ENCODE results near the gene USP7. TPM values are rescaled to one million over a fixed set of nuclear protein-coding genes. Genes with fewer than 3 reads are reported as not detected.

USP7 gene
- total RNA-seq, 1 experiment from 2014 or later = 125 TPM

- ChIA-PET CTCF (no interaction called here), POLR2A (no interaction called here)
- intact Hi-C loops (cut with micrococcal nuclease; ENCODE audit: unreplicated experiment) (loop anchor here (10.0 kb wide), 1 partner anchor 136 kb away; the partner anchor contains the start of gene HAPSTR1), in situ Hi-C loops (cut with HindIII; ENCODE audit: low pct_unique_long_range_greater_than_20kb, low sequenced_read_pairs) (no loop called here)
- no peaks in the 10 kb centered on the region for H3K9me3 ChIP-seq (ENCODE audit: control insufficient read depth, insufficient read depth, low read depth, low read length)
- TF ChIP-seq SIN3A (IDR thresholded peaks at IDR 0.05; ENCODE audit: borderline replicate concordance, insufficient read depth, low read depth, low read length) (no peak), POLR2AphosphoS5 (IDR thresholded peaks at IDR 0.05; ENCODE audit: low read depth, low read length) (no peak), TCF7L2 (IDR thresholded peaks at IDR 0.05; ENCODE audit: low read depth, low read length) (no peak)
- TF ChIP-seq, protein P1, sequence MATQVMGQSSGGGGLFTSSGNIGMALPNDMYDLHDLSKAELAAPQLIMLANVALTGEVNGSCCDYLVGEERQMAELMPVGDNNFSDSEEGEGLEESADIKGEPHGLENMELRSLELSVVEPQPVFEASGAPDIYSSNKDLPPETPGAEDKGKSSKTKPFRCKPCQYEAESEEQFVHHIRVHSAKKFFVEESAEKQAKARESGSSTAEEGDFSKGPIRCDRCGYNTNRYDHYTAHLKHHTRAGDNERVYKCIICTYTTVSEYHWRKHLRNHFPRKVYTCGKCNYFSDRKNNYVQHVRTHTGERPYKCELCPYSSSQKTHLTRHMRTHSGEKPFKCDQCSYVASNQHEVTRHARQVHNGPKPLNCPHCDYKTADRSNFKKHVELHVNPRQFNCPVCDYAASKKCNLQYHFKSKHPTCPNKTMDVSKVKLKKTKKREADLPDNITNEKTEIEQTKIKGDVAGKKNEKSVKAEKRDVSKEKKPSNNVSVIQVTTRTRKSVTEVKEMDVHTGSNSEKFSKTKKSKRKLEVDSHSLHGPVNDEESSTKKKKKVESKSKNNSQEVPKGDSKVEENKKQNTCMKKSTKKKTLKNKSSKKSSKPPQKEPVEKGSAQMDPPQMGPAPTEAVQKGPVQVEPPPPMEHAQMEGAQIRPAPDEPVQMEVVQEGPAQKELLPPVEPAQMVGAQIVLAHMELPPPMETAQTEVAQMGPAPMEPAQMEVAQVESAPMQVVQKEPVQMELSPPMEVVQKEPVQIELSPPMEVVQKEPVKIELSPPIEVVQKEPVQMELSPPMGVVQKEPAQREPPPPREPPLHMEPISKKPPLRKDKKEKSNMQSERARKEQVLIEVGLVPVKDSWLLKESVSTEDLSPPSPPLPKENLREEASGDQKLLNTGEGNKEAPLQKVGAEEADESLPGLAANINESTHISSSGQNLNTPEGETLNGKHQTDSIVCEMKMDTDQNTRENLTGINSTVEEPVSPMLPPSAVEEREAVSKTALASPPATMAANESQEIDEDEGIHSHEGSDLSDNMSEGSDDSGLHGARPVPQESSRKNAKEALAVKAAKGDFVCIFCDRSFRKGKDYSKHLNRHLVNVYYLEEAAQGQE (IDR thresholded peaks at IDR 0.05; ENCODE audit: insufficient read depth in 1 of 2, low read depth in 2 of 2, low read length in 1 of 2) = no peak
- BruUV-seq (replicated peaks) = no TSS peak
- peaks cover 56% of the 10 kb centered on the region for H3K4me1 ChIP-seq (ENCODE audit: control insufficient read depth, insufficient read depth, low read length)
- H3K27ac ChIP-seq (ENCODE audit: low read length) = peak overlapping the region; percentile 72
- peaks cover 4% of the 10 kb centered on the region; the same call in 1 of the 2 replicates for H3K36me3 ChIP-seq (ENCODE audit: control insufficient read depth, insufficient read depth, low read length)
- no peak overlapping the region for H3K4me3 ChIP-seq (ENCODE audit: low read depth in 2 of 2, low read length in 2 of 2)
- ATAC-seq (peak; percentile 56), DNase-seq (ENCODE audit: low read depth, low spot score) (no peak)
- no peaks in the 10 kb centered on the region for H3K27me3 ChIP-seq (ENCODE audit: control insufficient read depth, insufficient read depth, low read length)
These were observed 5.2 kb downstream of the USP7 start for GRCh38 chr16:8958344-8959167.

- peak overlapping the region; percentile 72; the same call in 1 of the 2 replicates for H3K27ac ChIP-seq (ENCODE audit: low read length)
- DNase-seq (ENCODE audit: low read depth, low spot score) = no peak
- H3K4me3 ChIP-seq (ENCODE audit: low read depth in 2 of 2, low read length in 2 of 2) = no peak overlapping the region
- ChIA-PET POLR2A (no interaction called here), CTCF (no interaction called here)
- BruUV-seq (replicated peaks) = no TSS peak
- ATAC-seq = no peak
- no peak for TF ChIP-seq POLR2AphosphoS5 (IDR thresholded peaks at IDR 0.05; ENCODE audit: low read depth, low read length)
- no peak for TF ChIP-seq CTCF (IDR thresholded peaks at IDR 0.05)
- no peak for TF ChIP-seq TCF7L2 (IDR thresholded peaks at IDR 0.05; ENCODE audit: low read depth, low read length)
- TF ChIP-seq SIN3A (IDR thresholded peaks at IDR 0.05; ENCODE audit: borderline replicate concordance, insufficient read depth, low read depth, low read length) = no peak
- TF ChIP-seq, protein P1 (IDR thresholded peaks at IDR 0.05; ENCODE audit: insufficient read depth in 1 of 2, low read depth in 2 of 2, low read length in 1 of 2) = no peak
- no peaks in the 10 kb centered on the region for H3K9me3 ChIP-seq (ENCODE audit: control insufficient read depth, insufficient read depth, low read depth, low read length)
- intact Hi-C loops (cut with micrococcal nuclease; ENCODE audit: unreplicated experiment) (loop anchor here (10.0 kb wide), 1 partner anchor 137 kb away; the partner anchor contains the start of gene HAPSTR1), in situ Hi-C loops (cut with HindIII; ENCODE audit: low pct_unique_long_range_greater_than_20kb, low sequenced_read_pairs) (no loop called here)
- no peaks in the 10 kb centered on the region for H3K27me3 ChIP-seq (ENCODE audit: control insufficient read depth, insufficient read depth, low read length)
- H3K36me3 ChIP-seq (ENCODE audit: control insufficient read depth, insufficient read depth, low read length) = peaks cover 4% of the 10 kb centered on the region; the same call in 1 of the 2 replicates
- H3K4me1 ChIP-seq (ENCODE audit: control insufficient read depth, insufficient read depth, low read length) = peaks cover 58% of the 10 kb centered on the region
These were observed 6.1 kb downstream of the USP7 start for GRCh38 chr16:8957509-8958157.

Data from Panc1 (cell line).